ENCODE measurements around the gene BRD1.

- no peak for TF ChIP-seq POLR2A (IDR thresholded peaks at IDR 0.05; ENCODE audit: low read depth, low read length)
- TF ChIP-seq TAF1 (IDR thresholded peaks at IDR 0.05; ENCODE audit: borderline replicate concordance, low read depth, low read length) = no peak
Measured at GRCh38 chr22:49829044-49829853, 1.6 kb upstream of the BRD1 start.

All from GM12892 (cell line).